Lung (tissue), 12 donors: Measurements from ENCODE around the gene NAP1L1. TPM values are rescaled to one million over a fixed set of nuclear protein-coding genes. Genes with fewer than 3 reads are reported as not detected.

Experiments
- ATAC-seq: fragments of 200-7000 bp; cut with Tn5 transposase; one replicate; pipeline ENCODE4 v1.9.1; 2020; ENCODE audit warnings: moderate number of reproducible peaks; ENCODE audit not compliant: insufficient read depth, low FRiP score
- DNase-seq, 3 donors: peaks; one replicate each; pipeline ENCODE4 v3.0.0-alpha.2; 2013 to 2017
- H3K27ac ChIP-seq, 2 donors: one replicate each; pipeline ENCODE4 v1.5.1; 2013; ENCODE audit warnings: mild to moderate bottlenecking in 2 of 2, moderate library complexity in 2 of 2, control low read depth in 1 of 2, inconsistent platforms in 1 of 2, low read depth in 1 of 2, low read length in 1 of 2
- H3K27me3 ChIP-seq, 3 donors: one replicate each; pipeline ENCODE4 v1.5.1; 2013; ENCODE audit warnings: low read length in 2 of 3; ENCODE audit not compliant: control insufficient read depth in 3 of 3, insufficient read depth in 3 of 3
- H3K36me3 ChIP-seq, 4 donors: one replicate each; pipeline ENCODE4 v1.5.1; 2013; ENCODE audit warnings: low read length in 4 of 4, mild to moderate bottlenecking in 1 of 4, moderate library complexity in 1 of 4; ENCODE audit not compliant: control insufficient read depth in 4 of 4, insufficient read depth in 4 of 4
- H3K4me1 ChIP-seq, 5 donors: one replicate each; pipeline ENCODE4 v1.5.1; 2013; ENCODE audit warnings: low read length in 5 of 5, mild to moderate bottlenecking in 2 of 5, moderate library complexity in 1 of 5; ENCODE audit not compliant: control insufficient read depth in 5 of 5, insufficient read depth in 5 of 5
- H3K4me3 ChIP-seq: one replicate; pipeline ENCODE4 v1.5.1; 2013; ENCODE audit warnings: mild to moderate bottlenecking, control low read depth, moderate library complexity
- H3K9ac ChIP-seq, 2 donors: one replicate each; pipeline ENCODE4 v1.5.1; 2013; ENCODE audit warnings: low read length in 2 of 2, control low read depth in 1 of 2; ENCODE audit not compliant: insufficient read depth in 1 of 2
- H3K9me3 ChIP-seq, 4 donors: one replicate each; pipeline ENCODE4 v1.5.1; 2013; ENCODE audit warnings: low read length in 3 of 4, mild to moderate bottlenecking in 1 of 4, moderate library complexity in 1 of 4; ENCODE audit not compliant: control insufficient read depth in 4 of 4, insufficient read depth in 3 of 4
- CTCF ChIP-seq: IDR thresholded peaks from 2 replicates; pipeline ENCODE4 v1.5.1; 2012; ENCODE audit warnings: mild to moderate bottlenecking; ENCODE audit errors: control extremely low read depth, extremely low read depth
- WGBS, 2 donors: extraction: QIAGEN DNeasy Blood & Tissue Kit; methylation state at CpG; one replicate each; pipeline ENCODE4 v1.1.7; 2013; 5-methylcytosine and 5-hydroxymethylcytosine counted together
- polyA plus RNA-seq, 2 donors: library from polyadenylated mRNA; stranded (reverse); fragments of 200-250 nt; gene quantifications; one replicate each; pipeline ENCODE4 v1.2.1, GENCODE V29; 2013
- total RNA-seq, 2 donors: library from RNA; depleted of rRNA in 1 of 2; stranded (reverse); fragments of >200 nt in 1 of 2; gene quantifications; one replicate each; pipeline ENCODE4 v1.2.1, GENCODE V29; 2014 to 2021
- donor health status: control.
- donor health status: control.
- donor health status: Bipolar disorder and iron deficiency.
- donor health status: healthy.
- donor health status: DM: yes; HTN: yes; CAD: no.

Gene NAP1L1
- total and polyA plus RNA-seq, 4 donors, result 268 to 515 (median 322) TPM

GRCh38 chr12:76101739-76102385 lies 17.4 kb upstream of the NAP1L1 start:
- no peaks in the 10 kb centered on the region for H3K27me3 ChIP-seq
- TF ChIP-seq CTCF, result no peak
- ATAC-seq (no peak), DNase-seq (no peak)
- H3K4me3 ChIP-seq, result no peak overlapping the region
- no peak overlapping the region for H3K9ac ChIP-seq
- no peaks in the 10 kb centered on the region for H3K9me3 ChIP-seq
- no peaks in the 10 kb centered on the region for H3K4me1 ChIP-seq
- no peaks in the 10 kb centered on the region for H3K36me3 ChIP-seq
- WGBS, 2 donors, result 89 to 94% methylated on average over 1 of the region's 1 CpG
- no peak overlapping the region for H3K27ac ChIP-seq

GRCh38 chr12:76096079-76096646 lies 11.7 kb upstream of the NAP1L1 start:
- H3K27me3 ChIP-seq, result no peaks in the 10 kb centered on the region
- ATAC-seq (no peak), DNase-seq (peak; percentile 54 to 81 (median 80))
- no peaks in the 10 kb centered on the region for H3K9me3 ChIP-seq
- H3K4me1 ChIP-seq, result peaks cover 0 to 5% (median 0%) of the 10 kb centered on the region in 5 donors
- TF ChIP-seq CTCF, result no peak
- peak overlapping the region in 1 of 2 donors; percentile 11 for H3K9ac ChIP-seq
- H3K27ac ChIP-seq, result no peak overlapping the region
- WGBS, 2 donors, result 64 to 78% methylated on average over 3 of the region's 3 CpGs
- no peak overlapping the region for H3K4me3 ChIP-seq
- no peaks in the 10 kb centered on the region for H3K36me3 ChIP-seq

- Histone ChIP-seq H3K9me3 (no peaks in the 10 kb centered on the region), H3K36me3 (no peaks in the 10 kb centered on the region), H3K27ac (no peak overlapping the region), H3K4me1 (peaks cover 0 to 5% (median 0%) of the 10 kb centered on the region in 5 donors), H3K9ac (no peak overlapping the region), H3K4me3 (no peak overlapping the region), H3K27me3 (no peaks in the 10 kb centered on the region)
- ATAC-seq (no peak), DNase-seq (no peak)
- no peak for TF ChIP-seq CTCF
- WGBS, 2 donors, result 98 to 99% methylated on average over 3 of the region's 3 CpGs
These were observed 10.3 kb upstream of the NAP1L1 start for GRCh38 chr12:76094754-76095153.
